T-cell (primary cell): Measurements from ENCODE around the gene CELF1. TPM values are rescaled to one million over a fixed set of nuclear protein-coding genes. Genes with fewer than 3 reads are reported as not detected.

ENCODE experiments used
- ATAC-seq, 4 experiments: fragments of 200-7000 bp in 3 of 4; fragments of 150-1000 bp in 1 of 4; cut with Tn5 transposase; replicated peaks in 1 of 4; 1 replicate in 3 of 4; 2 replicates in 1 of 4; pipeline ENCODE4 v1.10.0; 2021; ENCODE audit warnings: moderate library complexity in 3 of 4, mild to moderate bottlenecking in 2 of 4, moderate number of reproducible peaks in 1 of 4
- CTCF ChIA-PET, 2 donors: fragments of 300-600 bp; sonication (Branson Sonifier 250); formaldehyde crosslinking; loops; one replicate each; lab custom pipeline; 2022; ENCODE audit warnings: antibody characterized with exemption in 2 of 2; lab: Charles Lee
- POLR2A ChIA-PET, 2 donors: fragments of 300-600 bp; sonication (Branson Sonifier 250); formaldehyde crosslinking; loops; one replicate each; lab custom pipeline; 2022; ENCODE audit warnings: antibody characterized with exemption in 2 of 2; lab: Charles Lee
- DNase-seq, 35 experiments: peaks; one replicate each; pipeline versions ENCODE4 v3.0.0 to v3.0.0-alpha.2; 2013 to 2023
- H3K27ac ChIP-seq: one replicate; pipeline ENCODE4 v1.5.1; 2013; ENCODE audit warnings: low read length
- H3K27me3 ChIP-seq, 2 experiments: replicated peaks in 1 of 2; 1 replicate in 1 of 2; 2 replicates in 1 of 2; pipeline versions ENCODE4 v1.6.1 to v1.7.0; 2013; ENCODE audit warnings: low read length in 1 of 2, mixed read lengths in 1 of 2; ENCODE audit not compliant: control insufficient read depth in 2 of 2, insufficient read depth in 2 of 2; ENCODE audit errors: extremely low read depth in 1 of 2
- H3K36me3 ChIP-seq, 2 donors: 1 replicate in 1 of 2; 2 replicates in 1 of 2; pipeline versions ENCODE4 v1.6.1 to v1.7.0; 2013; ENCODE audit warnings: low read length in 1 of 2; ENCODE audit not compliant: control insufficient read depth in 2 of 2, insufficient read depth in 1 of 2; ENCODE audit errors: extremely low read depth in 1 of 2
- H3K4me1 ChIP-seq, 2 experiments: 1 replicate in 1 of 2; 2 replicates in 1 of 2; pipeline versions ENCODE4 v1.6.1 to v1.7.0; 2013; ENCODE audit warnings: low read length in 2 of 2, mixed read lengths in 1 of 2; ENCODE audit not compliant: insufficient read depth in 2 of 2, control insufficient read depth in 1 of 2; ENCODE audit errors: extremely low read depth in 1 of 2
- H3K4me3 ChIP-seq, 2 donors: 1 replicate in 1 of 2; 2 replicates in 1 of 2; pipeline versions ENCODE4 v1.5.1 to v1.7.0; 2013; ENCODE audit warnings: mild to moderate bottlenecking in 2 of 2, low read length in 1 of 2, moderate library complexity in 1 of 2; ENCODE audit not compliant: control insufficient read depth in 1 of 2; ENCODE audit errors: extremely low read depth in 1 of 2
- H3K9me3 ChIP-seq: 2 replicates; pipeline ENCODE4 v1.7.0; 2013
- H3K27ac Mint-ChIP-seq, 2 donors: one replicate each; pipeline ENCODE4 v1.8.0; 2020 to 2021; ENCODE audit warnings: mild to moderate bottlenecking in 2 of 2, mixed read lengths in 2 of 2
- H3K27me3 Mint-ChIP-seq, 2 donors: one replicate each; pipeline ENCODE4 v1.8.0; 2021 to 2022; ENCODE audit warnings: mixed read lengths in 2 of 2
- H3K36me3 Mint-ChIP-seq: one replicate; pipeline ENCODE4 v1.8.0; 2021; ENCODE audit warnings: mixed read lengths
- H3K4me1 Mint-ChIP-seq, 3 donors: one replicate each; pipeline ENCODE4 v1.8.0; 2020 to 2022; ENCODE audit warnings: mixed read lengths in 3 of 3, mild to moderate bottlenecking in 1 of 3
- H3K4me3 Mint-ChIP-seq, 3 donors: one replicate each; pipeline ENCODE4 v1.8.0; 2020 to 2022; ENCODE audit warnings: mild to moderate bottlenecking in 3 of 3, mixed read lengths in 3 of 3, moderate library complexity in 3 of 3
- H3K9me3 Mint-ChIP-seq, 3 donors: one replicate each; pipeline ENCODE4 v1.8.0; 2020 to 2022; ENCODE audit warnings: mixed read lengths in 3 of 3
- WGBS: methylation state at CpG from one replicate; pipeline ENCODE4 v1.1.5; 2013; ENCODE audit warnings: missing lambda C conversion rate; ENCODE audit not compliant: insufficient coverage; 5-methylcytosine and 5-hydroxymethylcytosine counted together
- total RNA-seq, 35 experiments: library from RNA in 6 of 35; stranded (reverse) in 6 of 35; fragments of 120-200 nt in 1 of 35; gene quantifications; one replicate each; pipeline versions ENCODE4 v1.2.1 to v1.2.4 and lab custom pipeline; 2013 to 2026

The CELF1 gene
- total RNA-seq, 5 donors from 2014 or later (not counting 1 experiment from before 2014, with no cell fraction given), result 109 to 124 (median 123) TPM

DNA sequence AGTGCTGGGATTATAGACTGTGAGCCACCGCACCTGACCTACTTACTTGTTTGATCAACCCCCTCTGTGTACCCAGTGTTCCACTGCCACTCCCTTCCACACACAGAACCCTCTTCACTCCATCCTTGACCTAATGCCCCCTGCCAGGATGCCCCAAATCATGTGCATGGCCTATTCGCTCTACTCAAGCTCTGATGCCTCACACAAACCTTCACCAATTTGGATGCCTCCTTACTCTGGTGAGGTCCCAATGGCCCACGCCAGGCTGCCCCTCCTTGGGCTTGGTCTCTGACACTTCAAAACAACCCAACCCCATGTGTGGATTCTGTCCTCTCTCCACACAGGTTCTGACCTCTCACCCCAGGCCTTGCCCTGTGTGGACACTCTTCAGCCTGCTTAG is 117.2 kb downstream of the CELF1 start:
- no peaks in the 10 kb centered on the region for H3K9me3 Mint-ChIP-seq
- WGBS, result 98% methylated on average over 3 of the region's 3 CpGs
- Histone ChIP-seq H3K27ac (no peak overlapping the region), H3K4me1 (no peaks in the 10 kb centered on the region), H3K9me3 (no peaks in the 10 kb centered on the region), H3K4me3 (no peak overlapping the region), H3K27me3 (no peaks in the 10 kb centered on the region), H3K36me3 (no peaks in the 10 kb centered on the region)
- no peaks in the 10 kb centered on the region for H3K36me3 Mint-ChIP-seq
- H3K27ac Mint-ChIP-seq, result no peak overlapping the region
- no peak overlapping the region for H3K4me3 Mint-ChIP-seq
- H3K27me3 Mint-ChIP-seq, result no peaks in the 10 kb centered on the region
- ATAC-seq (no peak), DNase-seq (no peak)
- ChIA-PET CTCF (interaction anchor here in 1 of 2 donors (0.6 kb wide), 1 partner anchor 10 kb away, joined by 3 read pairs; no protein-coding TSS in a partner anchor), POLR2A (no interaction called here)
- no peaks in the 10 kb centered on the region for H3K4me1 Mint-ChIP-seq

DNA sequence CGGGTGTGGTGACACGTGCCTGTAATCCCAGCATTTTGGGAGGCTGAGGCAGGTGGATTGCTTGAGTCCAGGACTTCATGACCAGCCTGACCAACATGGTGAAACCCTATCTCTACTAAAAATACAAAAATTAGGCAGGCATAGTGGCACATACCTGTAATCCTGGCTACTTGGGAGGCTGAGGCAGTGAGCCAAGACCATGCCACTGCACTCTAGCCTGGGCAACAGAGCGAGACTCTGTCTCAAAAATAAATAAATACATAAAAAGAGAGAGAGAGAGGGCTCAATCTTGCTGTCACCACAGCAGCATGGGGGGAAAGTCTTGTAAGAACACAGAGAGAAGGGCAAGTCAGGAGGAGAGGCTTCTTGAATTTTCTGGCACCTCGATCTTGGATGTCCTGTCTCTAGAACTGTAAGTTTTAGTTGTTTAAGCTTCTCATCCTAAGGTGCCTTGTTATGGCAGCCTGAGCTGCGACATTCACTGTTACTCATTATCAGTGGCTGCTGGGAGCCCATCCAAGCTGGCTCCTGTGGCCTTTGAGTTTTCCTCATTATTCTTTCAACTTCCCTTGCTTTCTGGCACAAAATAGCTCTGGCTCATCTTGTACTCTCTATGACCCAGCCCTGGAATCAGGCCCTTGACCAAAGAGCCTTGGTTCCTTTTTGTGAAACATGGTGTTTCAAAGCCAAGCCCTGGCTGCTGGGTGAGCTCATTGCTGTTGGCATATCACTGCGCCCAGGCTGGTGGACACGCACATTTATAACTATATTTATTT is 118.7 kb downstream of the CELF1 start:
- no peaks in the 10 kb centered on the region for H3K9me3 Mint-ChIP-seq
- ATAC-seq (no peak), DNase-seq (no peak)
- WGBS, result 93% methylated on average over 5 of the region's 7 CpGs
- Histone ChIP-seq H3K27ac (no peak overlapping the region), H3K27me3 (no peaks in the 10 kb centered on the region), H3K9me3 (no peaks in the 10 kb centered on the region), H3K4me3 (no peak overlapping the region), H3K4me1 (no peaks in the 10 kb centered on the region), H3K36me3 (no peaks in the 10 kb centered on the region)
- CTCF ChIA-PET, result interaction anchor here in 1 of 2 donors (0.5 kb wide), 1 partner anchor 22 kb away, joined by 7 read pairs; no protein-coding TSS in a partner anchor
- POLR2A ChIA-PET, result no interaction called here
- H3K4me3 Mint-ChIP-seq, result no peak overlapping the region
- H3K27ac Mint-ChIP-seq, result no peak overlapping the region
- H3K27me3 Mint-ChIP-seq, result no peaks in the 10 kb centered on the region
- no peaks in the 10 kb centered on the region for H3K4me1 Mint-ChIP-seq
- no peaks in the 10 kb centered on the region for H3K36me3 Mint-ChIP-seq

DNA sequence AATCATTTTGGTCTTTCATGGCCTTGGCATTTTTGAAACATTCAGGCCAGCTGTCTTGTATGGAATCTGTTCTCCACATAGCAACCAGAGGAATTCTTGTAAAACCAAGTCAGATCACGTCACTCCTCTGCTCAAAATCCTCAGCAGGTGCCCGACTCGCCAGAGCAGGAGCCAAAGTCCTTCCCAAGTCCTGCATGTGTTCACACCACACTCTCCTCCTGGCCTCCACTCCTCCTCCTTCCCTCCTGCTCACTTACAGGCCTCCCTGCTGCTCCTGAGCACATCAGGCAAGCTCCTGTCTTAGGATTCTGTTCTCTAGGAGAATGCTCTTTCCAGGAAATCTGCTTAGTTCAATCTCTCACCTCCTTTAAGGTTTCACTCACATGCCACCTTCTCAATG is 119.8 kb downstream of the CELF1 start:
- H3K4me3 Mint-ChIP-seq, result no peak overlapping the region
- POLR2A ChIA-PET, result interaction anchor here in 1 of 2 donors (0.6 kb wide), 1 partner anchor 64 kb away, joined by 3 read pairs; no protein-coding TSS in a partner anchor
- no peak overlapping the region for H3K27ac Mint-ChIP-seq
- H3K36me3 Mint-ChIP-seq, result no peaks in the 10 kb centered on the region
- DNase-seq (no peak), ATAC-seq (no peak)
- CTCF ChIA-PET, result no interaction called here
- no peaks in the 10 kb centered on the region for H3K4me1 Mint-ChIP-seq
- no peaks in the 10 kb centered on the region for H3K36me3 ChIP-seq
- no peak overlapping the region for H3K4me3 ChIP-seq
- H3K4me1 ChIP-seq, result no peaks in the 10 kb centered on the region
- H3K27me3 ChIP-seq, result no peaks in the 10 kb centered on the region
- 80% methylated on average over 1 of the region's 3 CpGs for WGBS
- no peaks in the 10 kb centered on the region for H3K9me3 ChIP-seq
- no peaks in the 10 kb centered on the region for H3K27me3 Mint-ChIP-seq
- H3K27ac ChIP-seq, result no peak overlapping the region
- no peaks in the 10 kb centered on the region for H3K9me3 Mint-ChIP-seq

DNA sequence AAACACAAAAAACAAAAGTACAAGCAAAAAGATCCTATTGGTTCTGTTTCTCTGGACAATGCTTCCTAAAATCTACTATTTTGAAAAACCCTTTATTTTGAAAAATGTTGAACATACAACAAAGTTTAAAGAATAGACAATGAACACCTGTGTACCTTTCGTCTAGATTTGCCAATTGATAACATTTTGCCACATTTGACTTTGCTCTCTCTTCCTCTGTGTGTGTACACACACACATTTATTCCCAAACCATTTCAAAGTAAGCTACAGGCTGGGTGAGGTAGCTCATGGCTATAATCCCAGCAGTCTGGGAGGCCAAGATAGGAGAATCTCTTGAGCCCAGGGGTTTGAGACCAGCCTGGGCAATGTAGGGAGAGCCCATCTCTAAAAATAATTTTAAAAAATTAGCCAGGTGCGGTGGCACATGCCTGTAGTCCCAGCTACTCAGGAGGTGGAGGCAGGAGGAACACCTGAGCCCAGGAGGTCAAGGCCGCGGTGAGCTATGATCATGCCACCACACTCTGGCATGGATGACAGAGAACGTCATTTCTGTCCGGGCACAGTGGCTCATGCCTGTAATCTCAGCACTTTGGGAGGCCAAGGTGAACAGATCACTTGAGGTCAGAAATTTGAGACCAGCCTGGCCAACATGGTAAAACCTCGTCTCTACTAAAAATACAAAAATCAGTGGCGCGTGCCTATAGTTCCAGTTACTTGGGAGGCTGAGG is 121.4 kb downstream of the CELF1 start:
- DNase-seq, result no peak
- H3K27me3 ChIP-seq, result no peaks in the 10 kb centered on the region
- no peak overlapping the region for H3K27ac ChIP-seq
- Mint-ChIP-seq H3K36me3 (no peaks in the 10 kb centered on the region), H3K9me3 (no peaks in the 10 kb centered on the region), H3K27ac (no peak overlapping the region), H3K27me3 (no peaks in the 10 kb centered on the region), H3K4me1 (peaks cover 2 to 5% (median 2%) of the 10 kb centered on the region in 3 donors), H3K4me3 (no peak overlapping the region)
- POLR2A ChIA-PET, result interaction anchor here in 1 of 2 donors (0.5 kb wide), 1 partner anchor 225 kb away, joined by 4 read pairs; no protein-coding TSS in a partner anchor
- H3K9me3 ChIP-seq, result no peaks in the 10 kb centered on the region
- no peak overlapping the region for H3K4me3 ChIP-seq
- ATAC-seq, result no peak
- H3K36me3 ChIP-seq, result no peaks in the 10 kb centered on the region
- CTCF ChIA-PET, result interaction anchor here in 1 of 2 donors (0.9 kb wide), 1 partner anchor 19 kb away, joined by 3 read pairs; no protein-coding TSS in a partner anchor
- peaks cover 0 to 8% of the 10 kb centered on the region in 2 experiments for H3K4me1 ChIP-seq
- 97% methylated on average over 5 of the region's 9 CpGs for WGBS

- no peaks in the 10 kb centered on the region for H3K9me3 Mint-ChIP-seq
- no peaks in the 10 kb centered on the region for H3K36me3 ChIP-seq
- peaks cover 2 to 11% of the 10 kb centered on the region in 2 experiments for H3K4me1 ChIP-seq
- ChIA-PET CTCF (no interaction called here), POLR2A (no interaction called here)
- peaks cover 5% of the 10 kb centered on the region for H3K36me3 Mint-ChIP-seq
- no peak overlapping the region for H3K4me3 ChIP-seq
- ATAC-seq, result no peak
- no peak overlapping the region for H3K4me3 Mint-ChIP-seq
- WGBS, result 29% methylated on average over 4 of the region's 5 CpGs
- no peaks in the 10 kb centered on the region for H3K27me3 ChIP-seq
- no peaks in the 10 kb centered on the region for H3K9me3 ChIP-seq
- H3K4me1 Mint-ChIP-seq, result peaks cover 10 to 13% (median 12%) of the 10 kb centered on the region in 3 donors
- no peak overlapping the region for H3K27ac Mint-ChIP-seq
- H3K27ac ChIP-seq, result no peak overlapping the region
- no peaks in the 10 kb centered on the region for H3K27me3 Mint-ChIP-seq
- DNase-seq, result no peak
These were observed 122.4 kb downstream of the CELF1 start for GRCh38 chr11:47430524-47430923.
